ENCODE data around the gene STX8. TPM values are rescaled to one million over a fixed set of nuclear protein-coding genes. Genes with fewer than 3 reads are reported as not detected.

The STX8 gene
- total and polyA plus RNA-seq, 4 donors = 14.7 to 39.5 (median 28.7) TPM

GRCh38 chr17:9251273-9251672, 324.3 kb downstream of the STX8 start:
- WGBS = 86% methylated on average over 12 of the region's 12 CpGs
- H3K36me3 ChIP-seq (ENCODE audit: control insufficient read depth in 4 of 4, insufficient read depth in 3 of 4, low read depth in 1 of 4, low read length in 3 of 4) = peaks cover 0 to 3% (median 0%) of the 10 kb centered on the region in 4 donors
- H3K4me3 ChIP-seq (ENCODE audit: low read depth in 1 of 3, low read length in 3 of 3) = no peak overlapping the region
- no peak for DNase-seq (ENCODE audit: low spot score)
- no peaks in the 10 kb centered on the region for H3K9me3 ChIP-seq (ENCODE audit: control insufficient read depth in 4 of 4, low read length in 3 of 4)
- H3K9ac ChIP-seq (ENCODE audit: low read depth in 1 of 2, low read length in 2 of 2) = no peak overlapping the region
- TF ChIP-seq RAD21 (IDR thresholded peaks at IDR 0.05) = no peak
- TF ChIP-seq EGR1 (IDR thresholded peaks at IDR 0.05; ENCODE audit: low read depth in 2 of 2) = no peak
- TF ChIP-seq HNF4G (IDR thresholded peaks at IDR 0.05) = no peak
- TF ChIP-seq NR2F2 (IDR thresholded peaks at IDR 0.05) = no peak
- TF ChIP-seq MAX (IDR thresholded peaks at IDR 0.05) = no peak
- no peak for TF ChIP-seq REST (IDR thresholded peaks at IDR 0.05)
- no peak for TF ChIP-seq FOXA2 (IDR thresholded peaks at IDR 0.05)
- TF ChIP-seq FOXA1 (IDR thresholded peaks at IDR 0.05) = no peak
- TF ChIP-seq RXRA (IDR thresholded peaks at IDR 0.05) = no peak
- TF ChIP-seq ZBTB33 (IDR thresholded peaks at IDR 0.05) = no peak
- TF ChIP-seq JUND (IDR thresholded peaks at IDR 0.05) = no peak
- TF ChIP-seq TAF1 (conservative IDR thresholded peaks at IDR 0.05) = no peak
- no peaks in the 10 kb centered on the region for H3K27me3 ChIP-seq (ENCODE audit: control insufficient read depth in 4 of 4, insufficient read depth in 4 of 4, low read length in 3 of 4)
- no peaks in the 10 kb centered on the region for H3K4me1 ChIP-seq (ENCODE audit: control insufficient read depth in 4 of 4, insufficient read depth in 4 of 4, low read length in 3 of 4)
- H3K27ac ChIP-seq (ENCODE audit: low read depth in 1 of 2, low read length in 2 of 2) = no peak overlapping the region

GRCh38 chr17:9249245-9249953, 326.2 kb downstream of the STX8 start:
- TF ChIP-seq HNF4A (conservative IDR thresholded peaks at IDR 0.05) (no peak), HNF4G (IDR thresholded peaks at IDR 0.05) (no peak), REST (IDR thresholded peaks at IDR 0.05) (no peak), TAF1 (conservative IDR thresholded peaks at IDR 0.05) (no peak), FOXA1 (IDR thresholded peaks at IDR 0.05) (no peak), CTCF (IDR thresholded peaks at IDR 0.05; ENCODE audit: low read depth, low read length, missing input control) (no peak), EGR1 (IDR thresholded peaks at IDR 0.05; ENCODE audit: low read depth in 2 of 2) (no peak), GABPA (IDR thresholded peaks at IDR 0.05 in 1 of 2, conservative IDR thresholded peaks at IDR 0.05 in 1 of 2) (no peak), NR2F2 (IDR thresholded peaks at IDR 0.05) (no peak)
- no peak overlapping the region for H3K4me3 ChIP-seq (ENCODE audit: low read depth in 1 of 3, low read length in 3 of 3)
- no peak for DNase-seq (ENCODE audit: low spot score)
- no peak overlapping the region for H3K27ac ChIP-seq (ENCODE audit: low read depth in 1 of 2, low read length in 2 of 2)
- H3K9ac ChIP-seq (ENCODE audit: low read depth in 1 of 2, low read length in 2 of 2) = no peak overlapping the region
- no peaks in the 10 kb centered on the region for H3K9me3 ChIP-seq (ENCODE audit: control insufficient read depth in 4 of 4, low read length in 3 of 4)
- H3K36me3 ChIP-seq (ENCODE audit: control insufficient read depth in 4 of 4, insufficient read depth in 3 of 4, low read depth in 1 of 4, low read length in 3 of 4) = peaks cover 0 to 3% (median 0%) of the 10 kb centered on the region in 4 donors
- H3K4me1 ChIP-seq (ENCODE audit: control insufficient read depth in 4 of 4, insufficient read depth in 4 of 4, low read length in 3 of 4) = no peaks in the 10 kb centered on the region
- no peaks in the 10 kb centered on the region for H3K27me3 ChIP-seq (ENCODE audit: control insufficient read depth in 4 of 4, insufficient read depth in 4 of 4, low read length in 3 of 4)
- WGBS = 87% methylated on average over 21 of the region's 21 CpGs

Data from liver (tissue), 9 donors.